H1 (cell line): Measurements from ENCODE around the gene PLCB4. TPM values are rescaled to one million over a fixed set of nuclear protein-coding genes. Genes with fewer than 3 reads are reported as not detected.

Source experiments
- CBX8 ChIP-seq: fragments of 300-800, 300-1000 bp; sonication (generic); IDR thresholded peaks from 2 replicates; pipeline ENCODE4 v1.7.1; 2016; ENCODE audit warnings: low read depth, low read length, borderline replicate concordance
- CEBPB ChIP-seq: IDR thresholded peaks from 2 replicates; pipeline ENCODE4 v1.6.1; 2012; ENCODE audit warnings: low read depth, low read length
- CHD1 ChIP-seq: IDR thresholded peaks from 2 replicates; pipeline ENCODE4 v1.6.1; 2012; ENCODE audit warnings: low read depth, low read length, improper control_type of control experiment
- FOSL1 ChIP-seq: IDR thresholded peaks from 2 replicates; pipeline ENCODE4 v1.6.1; 2011; ENCODE audit warnings: mild to moderate bottlenecking, low read depth, low read length, moderate library complexity; ENCODE audit not compliant: insufficient read depth
- MAFK ChIP-seq: IDR thresholded peaks from 2 replicates; pipeline ENCODE4 v1.6.1; 2012; ENCODE audit warnings: low read depth, mild to moderate bottlenecking, improper control_type of control experiment, low read length
- POU5F1 ChIP-seq: IDR thresholded peaks from 2 replicates; pipeline ENCODE4 v1.6.1; 2011; ENCODE audit warnings: low read depth, mild to moderate bottlenecking, low read length, moderate library complexity
- RAD21 ChIP-seq, 2 experiments: IDR thresholded peaks in 1 of 2; conservative IDR thresholded peaks in 1 of 2; 2 replicates each; pipeline ENCODE4 v1.6.1; 2011; ENCODE audit warnings: low read depth in 2 of 2, low read length in 2 of 2, improper control_type of control experiment in 1 of 2, inconsistent platforms in 1 of 2, mild to moderate bottlenecking in 1 of 2, moderate library complexity in 1 of 2
- SIX5 ChIP-seq: IDR thresholded peaks from 2 replicates; pipeline ENCODE4 v1.6.1; 2011; ENCODE audit warnings: mild to moderate bottlenecking, low read depth, low read length
- SP1 ChIP-seq: IDR thresholded peaks from 2 replicates; pipeline ENCODE4 v1.6.1; 2011; ENCODE audit warnings: low read depth, low read length
- SUZ12 ChIP-seq: fragments of 200-600 bp; sonication (generic); IDR thresholded peaks from 2 replicates; pipeline ENCODE4 v1.6.1; 2012; ENCODE audit warnings: mild to moderate bottlenecking, inconsistent platforms, low read length, moderate library complexity, mixed read lengths
- polyA plus RNA-seq, 7 experiments: library from polyadenylated mRNA; depleted of rRNA in 3 of 7; stranded (reverse) in 5 of 7; unstranded in 2 of 7; fragments of >200 nt in 5 of 7; fragments of 200-250 nt in 2 of 7; gene quantifications; 1 replicate in 5 of 7; 2 replicates in 1 of 7; 4 replicates in 1 of 7; pipeline versions ENCODE4 v1.2.1 to v1.2.3, GENCODE V29; 2011 to 2013; ENCODE audit warnings: missing spikeins in 2 of 7, mixed read lengths in 2 of 7
- total RNA-seq: library from RNA; stranded (reverse); fragmentation: NEBNext Ultra II Directional; extraction: Animal tissue kit (Norgen Biotek cat#: 25700); gene quantifications from 2 replicates; pipeline ENCODE4 v1.2.1, GENCODE V29; 2021
- TF ChIP-seq, protein P1 (sequence below): fragments of 300-600 bp; sonication (generic); IDR thresholded peaks from 2 replicates; pipeline ENCODE4 v1.7.1; 2012; ENCODE audit warnings: low read length, moderate library complexity, mild to moderate bottlenecking, inconsistent platforms; ENCODE audit not compliant: insufficient replicate concordance
- TF ChIP-seq, protein P2 (sequence below): IDR thresholded peaks from 2 replicates; pipeline ENCODE4 v1.6.1; 2012; ENCODE audit warnings: inconsistent platforms

PLCB4 gene
- total and polyA plus RNA-seq, 2 of the 8 experiments (the other 6 are each of a cell fraction or from before 2014, with no cell fraction given) = 3.2 to 14.1 TPM

DNA sequence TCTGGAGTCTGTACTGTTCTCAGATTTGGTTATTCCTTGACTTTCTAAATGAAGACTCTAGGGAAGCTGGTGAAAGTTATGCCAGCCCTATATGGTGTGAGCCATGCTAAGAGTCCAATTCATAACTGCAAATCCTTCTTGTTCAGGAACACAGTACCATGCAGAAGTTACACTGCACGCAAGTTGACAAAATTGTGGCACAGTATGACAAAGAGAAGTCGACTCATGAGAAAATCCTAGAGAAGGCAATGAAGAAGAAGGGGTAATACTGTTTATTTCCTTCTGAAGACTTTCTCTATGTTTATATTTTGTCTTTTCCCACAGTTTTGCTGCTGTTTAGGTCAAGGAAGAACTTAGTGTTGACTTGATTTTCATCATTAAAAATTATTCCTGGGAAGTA is 384.3 kb downstream of the PLCB4 start (continued):
- TF ChIP-seq, protein P1, sequence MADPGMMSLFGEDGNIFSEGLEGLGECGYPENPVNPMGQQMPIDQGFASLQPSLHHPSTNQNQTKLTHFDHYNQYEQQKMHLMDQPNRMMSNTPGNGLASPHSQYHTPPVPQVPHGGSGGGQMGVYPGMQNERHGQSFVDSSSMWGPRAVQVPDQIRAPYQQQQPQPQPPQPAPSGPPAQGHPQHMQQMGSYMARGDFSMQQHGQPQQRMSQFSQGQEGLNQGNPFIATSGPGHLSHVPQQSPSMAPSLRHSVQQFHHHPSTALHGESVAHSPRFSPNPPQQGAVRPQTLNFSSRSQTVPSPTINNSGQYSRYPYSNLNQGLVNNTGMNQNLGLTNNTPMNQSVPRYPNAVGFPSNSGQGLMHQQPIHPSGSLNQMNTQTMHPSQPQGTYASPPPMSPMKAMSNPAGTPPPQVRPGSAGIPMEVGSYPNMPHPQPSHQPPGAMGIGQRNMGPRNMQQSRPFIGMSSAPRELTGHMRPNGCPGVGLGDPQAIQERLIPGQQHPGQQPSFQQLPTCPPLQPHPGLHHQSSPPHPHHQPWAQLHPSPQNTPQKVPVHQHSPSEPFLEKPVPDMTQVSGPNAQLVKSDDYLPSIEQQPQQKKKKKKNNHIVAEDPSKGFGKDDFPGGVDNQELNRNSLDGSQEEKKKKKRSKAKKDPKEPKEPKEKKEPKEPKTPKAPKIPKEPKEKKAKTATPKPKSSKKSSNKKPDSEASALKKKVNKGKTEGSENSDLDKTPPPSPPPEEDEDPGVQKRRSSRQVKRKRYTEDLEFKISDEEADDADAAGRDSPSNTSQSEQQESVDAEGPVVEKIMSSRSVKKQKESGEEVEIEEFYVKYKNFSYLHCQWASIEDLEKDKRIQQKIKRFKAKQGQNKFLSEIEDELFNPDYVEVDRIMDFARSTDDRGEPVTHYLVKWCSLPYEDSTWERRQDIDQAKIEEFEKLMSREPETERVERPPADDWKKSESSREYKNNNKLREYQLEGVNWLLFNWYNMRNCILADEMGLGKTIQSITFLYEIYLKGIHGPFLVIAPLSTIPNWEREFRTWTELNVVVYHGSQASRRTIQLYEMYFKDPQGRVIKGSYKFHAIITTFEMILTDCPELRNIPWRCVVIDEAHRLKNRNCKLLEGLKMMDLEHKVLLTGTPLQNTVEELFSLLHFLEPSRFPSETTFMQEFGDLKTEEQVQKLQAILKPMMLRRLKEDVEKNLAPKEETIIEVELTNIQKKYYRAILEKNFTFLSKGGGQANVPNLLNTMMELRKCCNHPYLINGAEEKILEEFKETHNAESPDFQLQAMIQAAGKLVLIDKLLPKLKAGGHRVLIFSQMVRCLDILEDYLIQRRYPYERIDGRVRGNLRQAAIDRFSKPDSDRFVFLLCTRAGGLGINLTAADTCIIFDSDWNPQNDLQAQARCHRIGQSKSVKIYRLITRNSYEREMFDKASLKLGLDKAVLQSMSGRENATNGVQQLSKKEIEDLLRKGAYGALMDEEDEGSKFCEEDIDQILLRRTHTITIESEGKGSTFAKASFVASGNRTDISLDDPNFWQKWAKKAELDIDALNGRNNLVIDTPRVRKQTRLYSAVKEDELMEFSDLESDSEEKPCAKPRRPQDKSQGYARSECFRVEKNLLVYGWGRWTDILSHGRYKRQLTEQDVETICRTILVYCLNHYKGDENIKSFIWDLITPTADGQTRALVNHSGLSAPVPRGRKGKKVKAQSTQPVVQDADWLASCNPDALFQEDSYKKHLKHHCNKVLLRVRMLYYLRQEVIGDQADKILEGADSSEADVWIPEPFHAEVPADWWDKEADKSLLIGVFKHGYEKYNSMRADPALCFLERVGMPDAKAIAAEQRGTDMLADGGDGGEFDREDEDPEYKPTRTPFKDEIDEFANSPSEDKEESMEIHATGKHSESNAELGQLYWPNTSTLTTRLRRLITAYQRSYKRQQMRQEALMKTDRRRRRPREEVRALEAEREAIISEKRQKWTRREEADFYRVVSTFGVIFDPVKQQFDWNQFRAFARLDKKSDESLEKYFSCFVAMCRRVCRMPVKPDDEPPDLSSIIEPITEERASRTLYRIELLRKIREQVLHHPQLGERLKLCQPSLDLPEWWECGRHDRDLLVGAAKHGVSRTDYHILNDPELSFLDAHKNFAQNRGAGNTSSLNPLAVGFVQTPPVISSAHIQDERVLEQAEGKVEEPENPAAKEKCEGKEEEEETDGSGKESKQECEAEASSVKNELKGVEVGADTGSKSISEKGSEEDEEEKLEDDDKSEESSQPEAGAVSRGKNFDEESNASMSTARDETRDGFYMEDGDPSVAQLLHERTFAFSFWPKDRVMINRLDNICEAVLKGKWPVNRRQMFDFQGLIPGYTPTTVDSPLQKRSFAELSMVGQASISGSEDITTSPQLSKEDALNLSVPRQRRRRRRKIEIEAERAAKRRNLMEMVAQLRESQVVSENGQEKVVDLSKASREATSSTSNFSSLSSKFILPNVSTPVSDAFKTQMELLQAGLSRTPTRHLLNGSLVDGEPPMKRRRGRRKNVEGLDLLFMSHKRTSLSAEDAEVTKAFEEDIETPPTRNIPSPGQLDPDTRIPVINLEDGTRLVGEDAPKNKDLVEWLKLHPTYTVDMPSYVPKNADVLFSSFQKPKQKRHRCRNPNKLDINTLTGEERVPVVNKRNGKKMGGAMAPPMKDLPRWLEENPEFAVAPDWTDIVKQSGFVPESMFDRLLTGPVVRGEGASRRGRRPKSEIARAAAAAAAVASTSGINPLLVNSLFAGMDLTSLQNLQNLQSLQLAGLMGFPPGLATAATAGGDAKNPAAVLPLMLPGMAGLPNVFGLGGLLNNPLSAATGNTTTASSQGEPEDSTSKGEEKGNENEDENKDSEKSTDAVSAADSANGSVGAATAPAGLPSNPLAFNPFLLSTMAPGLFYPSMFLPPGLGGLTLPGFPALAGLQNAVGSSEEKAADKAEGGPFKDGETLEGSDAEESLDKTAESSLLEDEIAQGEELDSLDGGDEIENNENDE = no peak
- TF ChIP-seq SIX5 (no peak), FOSL1 (no peak), RAD21 (IDR thresholded peaks at IDR 0.05 in 1 of 2, conservative IDR thresholded peaks at IDR 0.05 in 1 of 2; ENCODE audit: low read depth in 2 of 2, low read length in 2 of 2) (no peak), CEBPB (no peak), MAFK (no peak), SUZ12 (no peak), CBX8 (no peak), CHD1 (no peak), SP1 (no peak), POU5F1 (no peak)
- TF ChIP-seq, protein P2, sequence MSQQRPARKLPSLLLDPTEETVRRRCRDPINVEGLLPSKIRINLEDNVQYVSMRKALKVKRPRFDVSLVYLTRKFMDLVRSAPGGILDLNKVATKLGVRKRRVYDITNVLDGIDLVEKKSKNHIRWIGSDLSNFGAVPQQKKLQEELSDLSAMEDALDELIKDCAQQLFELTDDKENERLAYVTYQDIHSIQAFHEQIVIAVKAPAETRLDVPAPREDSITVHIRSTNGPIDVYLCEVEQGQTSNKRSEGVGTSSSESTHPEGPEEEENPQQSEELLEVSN = no peak
